Heart left ventricle (tissue), 16 donors: ENCODE measurements around the gene CST7. TPM values are rescaled to one million over a fixed set of nuclear protein-coding genes. Genes with fewer than 3 reads are reported as not detected.
"Not testable (repeated sequence)": the region's sequence is repeated elsewhere in the genome, so short reads cannot be mapped to it uniquely, and the experiment has no call there.

Experiments
- ATAC-seq, 4 donors: fragments of 200-7000 bp; cut with Tn5 transposase; one replicate each; pipeline ENCODE4 v1.9.1; 2020 to 2022; ENCODE audit warnings: moderate library complexity in 4 of 4, mild to moderate bottlenecking in 3 of 4, moderate number of reproducible peaks in 1 of 4
- DNase-seq, 5 donors: peaks; one replicate each; pipeline ENCODE4 v3.0.0-alpha.2; 2020
- H3K27ac ChIP-seq, 12 donors: fragments of 200-600 bp; sonication (generic) in 4 of 12; one replicate each; pipeline versions ENCODE4 v1.5.0 to v1.8.0; 2016 to 2022; ENCODE audit warnings: mild to moderate bottlenecking in 2 of 12
- H3K27me3 ChIP-seq, 9 donors: fragments of 200-600 bp; sonication (generic) in 2 of 9; one replicate each; pipeline versions ENCODE4 v1.5.1 to v1.8.0; 2016 to 2022; ENCODE audit warnings: mild to moderate bottlenecking in 3 of 9
- H3K36me3 ChIP-seq, 9 donors: fragments of 200-600 bp; sonication (generic) in 2 of 9; one replicate each; pipeline versions ENCODE4 v1.5.0 to v1.8.0; 2018 to 2022; ENCODE audit warnings: mild to moderate bottlenecking in 2 of 9
- H3K4me1 ChIP-seq, 12 donors: fragments of 200-600 bp; sonication (generic) in 4 of 12; one replicate each; pipeline versions ENCODE4 v1.5.0 to v1.8.0; 2016 to 2022; ENCODE audit warnings: mild to moderate bottlenecking in 3 of 12
- H3K4me3 ChIP-seq, 12 donors: fragments of 200-600 bp; sonication (generic) in 4 of 12; one replicate each; pipeline versions ENCODE4 v1.5.0 to v1.8.0; 2017 to 2022; ENCODE audit warnings: mild to moderate bottlenecking in 9 of 12, moderate library complexity in 4 of 12
- H3K9me3 ChIP-seq, 12 donors: fragments of 200-600 bp; sonication (generic) in 4 of 12; one replicate each; pipeline versions ENCODE4 v1.5.0 to v1.8.0; 2016 to 2022; ENCODE audit warnings: mild to moderate bottlenecking in 1 of 12
- POLR2A ChIP-seq, 2 donors: fragments of 450-650 bp; IDR thresholded peaks; one replicate each; pipeline ENCODE4 v1.6.1; 2017; ENCODE audit warnings: antibody characterized with exemption in 2 of 2, mild to moderate bottlenecking in 2 of 2, moderate library complexity in 2 of 2
- WGBS, 4 donors: extraction: QIAGEN DNeasy Blood & Tissue Kit in 2 of 4; methylation state at CpG; one replicate each; pipeline versions ENCODE4 v1.1.5 to v1.1.7; 2013 to 2018; 5-methylcytosine and 5-hydroxymethylcytosine counted together
- intact Hi-C, 10 donors: fragments of 100-400 bp; cut with DNase I; formaldehyde crosslinking; loops; one replicate each; pipeline versions ENCODE4 v1.11.1 to v1.14.2; 2022
- polyA plus RNA-seq, 2 donors: library from polyadenylated mRNA; stranded (reverse); fragments of 200-250 nt; gene quantifications; one replicate each; pipeline ENCODE4 v1.2.3, GENCODE V29; 2013
- total RNA-seq, 9 donors: library from RNA; depleted of rRNA in 2 of 9; stranded (reverse); fragments of >200 nt in 2 of 9; fragmentation: NEBNext Ultra II Directional in 3 of 9; extraction: Animal tissue kit (Norgen Biotek cat#: 25700) in 3 of 9; gene quantifications; one replicate each; pipeline versions ENCODE4 v1.1.0 to v1.2.4, GENCODE V29; 2016 to 2023
- TF ChIP-seq, protein P1 (sequence below), 12 donors: fragments of 200-600 bp; sonication (generic) in 4 of 12; IDR thresholded peaks; one replicate each; pipeline versions ENCODE4 v1.5.0 to v1.8.0; 2018 to 2022; ENCODE audit warnings: antibody characterized with exemption in 12 of 12, mild to moderate bottlenecking in 5 of 12
- donor health status: ischemic (EF 13 %, LVEDD 7.1; RV severe dilation, severe dysfunction).
- donor health status: healthy with polysubstance abuse.
- donor health status: DM: no; HTN: yes; CAD: no.
- donor health status: DM: no; HTN: no; CAD: no.
- donor health status: ischemic (EF 25% LVEDD 6.9; RV normal size, moderate dysfunction).
- donor health status: ischemic (EF 25% LVEDD 5.7; RV mildly dilated, moderate dysfunction).
- donor health status: healthy.
- donor health status: DM: yes; HTN: yes; CAD: no.
- donor health status: ischemic (EF 35%, LVEDD 5.7; RV mildly dilated, moderate dysfunction).
- donor health status: nonischemic (EF 11% LVEDD 7.7; RV severe dilation, severe dysfunction).
- donor health status: DM: yes; HTN: yes; CAD: no.
- donor health status: PGD.
- donor health status: ischemic (EF 29% LVEDD 5.4; RV normal size, mild dysfunction).
- donor health status: nonischemic (EF 23%, LVEDD 6.1; RV moderate dilation, normal function).

The CST7 gene
- total and polyA plus RNA-seq, 11 donors: 0.35 to 8.4 (median 1.4) TPM

DNA sequence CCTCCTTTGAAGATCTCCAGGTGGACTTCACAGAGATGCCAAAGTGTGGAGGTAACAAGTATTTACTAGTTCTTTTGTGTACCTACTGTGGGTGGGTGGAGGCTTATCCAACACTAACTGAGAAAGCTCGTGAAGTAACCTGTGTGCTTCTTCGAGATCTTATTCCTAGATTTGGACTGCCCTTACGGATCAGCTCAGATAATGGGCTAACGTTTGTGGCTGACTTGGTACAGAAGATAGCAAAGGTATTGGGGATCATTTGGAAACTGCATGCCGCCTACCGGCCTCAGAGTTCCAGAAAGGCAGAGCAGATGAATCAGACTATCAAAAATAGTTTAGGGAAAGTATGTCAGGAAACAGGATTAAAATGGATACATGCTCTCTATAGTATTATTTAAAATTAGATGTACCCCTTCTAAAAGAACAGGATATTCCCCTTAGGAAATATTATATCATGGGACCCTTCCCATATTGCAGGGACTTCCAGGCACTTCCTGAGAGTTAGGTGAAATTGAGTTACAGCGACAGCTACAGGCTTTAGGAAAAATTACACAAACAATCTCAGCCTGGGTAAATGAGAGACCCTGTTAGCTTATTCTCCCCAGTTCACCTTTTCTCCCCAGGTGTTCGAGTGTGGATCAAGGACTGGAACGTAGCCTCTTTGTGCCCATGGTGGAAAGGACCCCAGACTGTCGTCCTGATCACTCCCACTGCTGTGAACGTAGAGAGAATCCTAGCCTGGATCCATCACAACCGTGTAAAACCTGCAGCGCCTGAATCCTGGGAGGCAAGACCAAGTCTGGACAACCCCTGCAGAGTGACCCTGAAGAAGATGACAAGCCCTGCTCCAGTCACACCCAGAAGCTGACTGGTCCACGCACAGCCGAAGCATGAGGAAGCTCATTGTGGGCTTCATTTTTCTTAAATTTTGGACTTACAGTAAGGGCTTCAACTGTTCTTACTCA, 18.1 kb upstream of the CST7 start:
- TF ChIP-seq, protein P1, sequence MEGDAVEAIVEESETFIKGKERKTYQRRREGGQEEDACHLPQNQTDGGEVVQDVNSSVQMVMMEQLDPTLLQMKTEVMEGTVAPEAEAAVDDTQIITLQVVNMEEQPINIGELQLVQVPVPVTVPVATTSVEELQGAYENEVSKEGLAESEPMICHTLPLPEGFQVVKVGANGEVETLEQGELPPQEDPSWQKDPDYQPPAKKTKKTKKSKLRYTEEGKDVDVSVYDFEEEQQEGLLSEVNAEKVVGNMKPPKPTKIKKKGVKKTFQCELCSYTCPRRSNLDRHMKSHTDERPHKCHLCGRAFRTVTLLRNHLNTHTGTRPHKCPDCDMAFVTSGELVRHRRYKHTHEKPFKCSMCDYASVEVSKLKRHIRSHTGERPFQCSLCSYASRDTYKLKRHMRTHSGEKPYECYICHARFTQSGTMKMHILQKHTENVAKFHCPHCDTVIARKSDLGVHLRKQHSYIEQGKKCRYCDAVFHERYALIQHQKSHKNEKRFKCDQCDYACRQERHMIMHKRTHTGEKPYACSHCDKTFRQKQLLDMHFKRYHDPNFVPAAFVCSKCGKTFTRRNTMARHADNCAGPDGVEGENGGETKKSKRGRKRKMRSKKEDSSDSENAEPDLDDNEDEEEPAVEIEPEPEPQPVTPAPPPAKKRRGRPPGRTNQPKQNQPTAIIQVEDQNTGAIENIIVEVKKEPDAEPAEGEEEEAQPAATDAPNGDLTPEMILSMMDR (IDR thresholded peaks at IDR 0.05): peak in 9 of 12 donors; percentile 6 to 47 (median 34)
- ATAC-seq, intact Hi-C loops, H3K36me3 ChIP-seq, DNase-seq, H3K4me3 ChIP-seq, H3K27me3 ChIP-seq, H3K9me3 ChIP-seq: not testable (repeated sequence)
- Histone ChIP-seq H3K27ac (peak overlapping the region in 1 of 12 donors; percentile 46), H3K4me1 (peaks cover 0 to 18% (median 0%) of the 10 kb centered on the region in 12 donors)
- WGBS, 4 donors: 63 to 77% (median 71%) methylated on average over 15 of the region's 15 CpGs

DNA sequence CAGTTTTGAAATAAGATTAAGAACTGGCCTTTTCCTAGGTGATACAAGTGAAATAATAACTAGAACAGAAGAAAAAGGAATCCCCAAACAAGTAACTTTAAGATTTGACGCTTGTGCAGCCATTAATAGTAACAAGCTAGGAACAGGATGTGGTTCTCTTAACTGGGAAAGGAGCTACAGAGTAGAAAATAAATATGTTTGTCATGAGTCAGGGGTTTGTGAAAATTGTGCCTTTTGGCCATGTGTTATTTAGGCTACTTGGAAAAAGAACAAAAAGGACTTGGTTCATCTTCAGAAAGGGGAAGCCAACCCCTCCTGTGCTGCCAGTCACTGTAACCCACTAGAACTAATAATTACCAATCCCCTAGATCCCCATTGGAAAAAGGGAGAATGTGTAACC, 17.2 kb upstream of the CST7 start:
- H3K9me3 ChIP-seq, H3K27me3 ChIP-seq, H3K36me3 ChIP-seq, intact Hi-C loops, H3K4me3 ChIP-seq, DNase-seq, ATAC-seq: not testable (repeated sequence)
- WGBS, 4 donors: 40 to 47% (median 42%) methylated on average over 1 of the region's 1 CpG
- Histone ChIP-seq H3K4me1 (peaks cover 0 to 18% (median 0%) of the 10 kb centered on the region in 12 donors), H3K27ac (peak overlapping the region in 1 of 12 donors; percentile 46)

DNA sequence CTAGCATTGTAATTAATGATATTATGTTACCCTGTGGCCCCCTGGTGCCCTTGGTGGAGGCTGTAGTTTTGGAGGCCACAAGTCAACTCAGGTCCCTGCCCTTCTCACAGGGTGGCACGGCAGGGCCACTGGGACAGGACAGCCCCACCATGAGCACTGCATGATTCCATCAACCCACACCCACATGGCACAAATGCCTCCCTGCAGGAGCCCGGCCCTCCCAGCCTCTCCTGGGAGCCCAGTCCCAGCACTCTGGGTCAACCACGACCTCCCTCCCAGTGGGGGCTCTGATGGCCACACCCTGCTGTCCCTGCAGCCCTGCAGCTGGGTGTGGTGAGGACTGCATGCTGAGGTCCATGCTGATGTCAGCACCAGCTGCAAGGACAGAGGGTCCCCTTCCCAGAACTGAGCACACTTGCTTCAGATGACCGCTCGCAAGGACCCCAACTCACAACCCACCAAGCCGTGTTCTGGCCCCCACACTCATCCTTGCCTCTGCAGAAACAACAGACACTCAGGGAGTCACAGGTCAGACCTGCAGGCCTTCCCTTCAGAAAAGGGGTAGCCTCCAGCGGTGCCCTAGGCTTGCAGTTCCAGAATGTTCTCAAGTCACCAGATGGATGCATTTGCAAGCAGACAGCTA, 15.7 kb upstream of the CST7 start:
- no peak overlapping the region for H3K27ac ChIP-seq
- H3K27me3 ChIP-seq: no peaks in the 10 kb centered on the region
- H3K36me3 ChIP-seq: no peaks in the 10 kb centered on the region
- H3K4me3 ChIP-seq: no peak overlapping the region
- 82 to 92% (median 88%) methylated on average over 5 to 7 of the region's 7 CpGs for WGBS, 4 donors
- DNase-seq (peak in 1 of 5 donors; percentile 50), ATAC-seq (peak in 1 of 4 donors; percentile 44)
- intact Hi-C loops: no loop called here
- TF ChIP-seq, protein P1 (IDR thresholded peaks at IDR 0.05): no peak
- TF ChIP-seq POLR2A (IDR thresholded peaks at IDR 0.05): no peak
- peaks cover 0 to 18% (median 0%) of the 10 kb centered on the region in 12 donors for H3K4me1 ChIP-seq
- peaks cover 0 to 6% (median 0%) of the 10 kb centered on the region in 12 donors for H3K9me3 ChIP-seq

DNA sequence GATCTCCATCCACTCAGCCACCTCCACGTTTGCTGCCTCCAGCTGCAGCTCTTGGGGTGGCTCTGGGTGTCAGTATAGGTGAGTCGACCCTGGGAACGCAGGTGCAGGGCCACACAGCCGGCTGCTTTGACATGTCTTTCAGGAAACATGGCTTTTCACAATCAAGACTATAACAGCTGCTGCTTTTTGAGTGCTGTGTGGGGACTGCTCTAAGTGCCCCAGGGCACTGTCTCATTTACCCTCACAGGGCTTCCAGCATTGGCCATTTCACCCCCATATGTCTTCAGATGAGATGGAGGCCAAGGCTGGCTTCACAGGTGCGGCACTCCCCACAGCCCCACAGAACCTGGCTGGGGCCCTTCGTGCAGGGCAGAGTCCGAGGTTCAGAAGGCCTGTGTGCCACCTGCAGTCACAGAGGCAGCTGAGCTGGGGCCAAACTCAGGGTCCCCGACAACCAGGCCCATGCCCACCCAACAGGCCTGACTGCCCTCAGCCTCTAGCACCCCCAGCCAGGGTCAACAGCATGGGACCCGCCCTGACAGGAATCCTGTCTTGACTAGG, 14.9 kb upstream of the CST7 start:
- no peak for ATAC-seq
- no peaks in the 10 kb centered on the region for H3K36me3 ChIP-seq
- TF ChIP-seq POLR2A (IDR thresholded peaks at IDR 0.05): no peak
- TF ChIP-seq, protein P1 (IDR thresholded peaks at IDR 0.05): no peak
- no peak overlapping the region for H3K4me3 ChIP-seq
- whole genome bisulfite sequencing, 4 donors: 62 to 87% (median 80%) methylated on average over 3 to 9 of the region's 9 CpGs
- peaks cover 0 to 18% (median 0%) of the 10 kb centered on the region in 12 donors for H3K4me1 ChIP-seq
- no peak overlapping the region for H3K27ac ChIP-seq
- peaks cover 0 to 6% (median 0%) of the 10 kb centered on the region in 12 donors for H3K9me3 ChIP-seq
- no peak for DNase-seq
- no peaks in the 10 kb centered on the region for H3K27me3 ChIP-seq
- intact Hi-C loops: no loop called here
